Astrocyte (in vitro differentiated cells and primary cell): ENCODE measurements around the gene OPCML. TPM values are rescaled to one million over a fixed set of nuclear protein-coding genes. Genes with fewer than 3 reads are reported as not detected.

Experiments used
- DNase-seq: peaks from one replicate; pipeline ENCODE4 v3.0.0-alpha.2; 2010; ENCODE audit warnings: low read depth
- FAIRE-seq: peaks from 2 replicates; lab custom pipeline; 2011; peaks lifted over from hg19 to GRCh38; lab: Jason Lieb, UNC
- H2AFZ ChIP-seq: 2 replicates; pipeline ENCODE4 v1.6.0; 2012; ENCODE audit warnings: low read depth, low read length, inconsistent platforms
- H3K27ac ChIP-seq: 2 replicates; pipeline ENCODE4 v1.5.1; 2011; ENCODE audit warnings: low read depth, low read length, inconsistent platforms
- H3K27me3 ChIP-seq: 2 replicates; pipeline ENCODE4 v1.6.0; 2011; ENCODE audit warnings: low read length, inconsistent platforms; ENCODE audit not compliant: insufficient read depth
- H3K36me3 ChIP-seq: 2 replicates; pipeline ENCODE4 v1.5.1; 2011; ENCODE audit warnings: low read length, inconsistent platforms; ENCODE audit not compliant: insufficient read depth
- H3K4me1 ChIP-seq: 2 replicates; pipeline ENCODE4 v1.5.1; 2011; ENCODE audit warnings: low read length, inconsistent platforms; ENCODE audit not compliant: insufficient read depth
- H3K4me2 ChIP-seq: 2 replicates; pipeline ENCODE4 v1.6.0; 2012; ENCODE audit warnings: low read length, inconsistent platforms
- H3K4me3 ChIP-seq: 2 replicates; pipeline ENCODE4 v1.5.1; 2011; ENCODE audit warnings: low read depth, mild to moderate bottlenecking, low read length, inconsistent platforms; ENCODE audit not compliant: insufficient read depth
- H3K79me2 ChIP-seq: 2 replicates; pipeline ENCODE4 v1.6.0; 2012; ENCODE audit warnings: mild to moderate bottlenecking, low read length, inconsistent platforms; ENCODE audit not compliant: insufficient read depth
- H3K9ac ChIP-seq: 2 replicates; pipeline ENCODE4 v1.6.0; 2012; ENCODE audit warnings: mild to moderate bottlenecking, low read length, inconsistent platforms
- H3K9me3 ChIP-seq: 2 replicates; pipeline ENCODE4 v1.5.1; 2012; ENCODE audit warnings: low read depth, mild to moderate bottlenecking, low read length, inconsistent platforms; ENCODE audit not compliant: insufficient read depth
- H4K20me1 ChIP-seq: 2 replicates; pipeline ENCODE4 v1.6.0; 2012; ENCODE audit warnings: low read length, inconsistent platforms; ENCODE audit not compliant: insufficient read depth
- H3K27ac Mint-ChIP-seq: one replicate; pipeline ENCODE4 v1.8.0; 2021; ENCODE audit warnings: mild to moderate bottlenecking, mixed read lengths; ENCODE audit not compliant: unreplicated experiment
- H3K27me3 Mint-ChIP-seq: one replicate; pipeline ENCODE4 v1.8.0; 2021; ENCODE audit warnings: low read depth, mixed read lengths; ENCODE audit not compliant: unreplicated experiment
- H3K36me3 Mint-ChIP-seq: one replicate; pipeline ENCODE4 v1.8.0; 2021; ENCODE audit warnings: low read depth, mixed read lengths; ENCODE audit not compliant: unreplicated experiment
- H3K4me1 Mint-ChIP-seq: one replicate; pipeline ENCODE4 v1.8.0; 2021; ENCODE audit warnings: low read depth, mixed read lengths; ENCODE audit not compliant: unreplicated experiment
- H3K4me3 Mint-ChIP-seq: one replicate; pipeline ENCODE4 v1.8.0; 2021; ENCODE audit warnings: mild to moderate bottlenecking, moderate library complexity, mixed read lengths; ENCODE audit not compliant: unreplicated experiment
- H3K9me3 Mint-ChIP-seq: one replicate; pipeline ENCODE4 v1.8.0; 2021; ENCODE audit warnings: mild to moderate bottlenecking, mixed read lengths; ENCODE audit not compliant: unreplicated experiment
- CTCF ChIP-seq: IDR thresholded peaks from 2 replicates; pipeline ENCODE4 v1.5.1; 2011; ENCODE audit warnings: low read depth, mild to moderate bottlenecking, inconsistent platforms, low read length, moderate library complexity; ENCODE audit not compliant: insufficient read depth
- EZH2 ChIP-seq: IDR thresholded peaks from 2 replicates; pipeline ENCODE4 v1.6.1; 2012; ENCODE audit warnings: mild to moderate bottlenecking, low read length, inconsistent platforms; ENCODE audit not compliant: insufficient read depth
- total RNA-seq: library from RNA; stranded (reverse); gene quantifications from 2 replicates; pipeline ENCODE4 v1.2.1, GENCODE V29; 2021

The OPCML gene
- total RNA-seq, 1 donor from 2014 or later: 7.9 TPM

- H3K4me3 Mint-ChIP-seq: no peak overlapping the region
Measured at GRCh38 chr11:133081730-133082452, 450.4 kb downstream of the OPCML start.

GRCh38 chr11:133081020-133081419 is 451.3 kb downstream of the OPCML start:
- Mint-ChIP-seq H3K4me3 (no peak overlapping the region), H3K9me3 (no peaks in the 10 kb centered on the region), H3K27me3 (peaks cover 52% of the 10 kb centered on the region), H3K4me1 (no peaks in the 10 kb centered on the region), H3K27ac (no peak overlapping the region), H3K36me3 (no peaks in the 10 kb centered on the region)
- TF ChIP-seq EZH2: no peak
- no peak for TF ChIP-seq CTCF
- Histone ChIP-seq H4K20me1 (no peaks in the 10 kb centered on the region), H3K27ac (no peak overlapping the region), H3K4me3 (no peak overlapping the region), H3K9ac (no peak overlapping the region), H3K36me3 (no peaks in the 10 kb centered on the region), H3K4me2 (no peak overlapping the region), H3K27me3 (peaks cover 51% of the 10 kb centered on the region), H3K4me1 (no peaks in the 10 kb centered on the region), H2AFZ (no peak overlapping the region), H3K79me2 (no peaks in the 10 kb centered on the region), H3K9me3 (no peaks in the 10 kb centered on the region)
- DNase-seq (no peak), FAIRE-seq (no peak)

More at GRCh38 chr11:133081730-133082452, 450.4 kb downstream of the OPCML start:
- DNase-seq (no peak), FAIRE-seq (no peak)
- H2AFZ ChIP-seq: no peak overlapping the region
- H3K4me1 ChIP-seq: no peaks in the 10 kb centered on the region
- Mint-ChIP-seq H3K27me3 (peaks cover 48% of the 10 kb centered on the region), H3K27ac (no peak overlapping the region), H3K36me3 (no peaks in the 10 kb centered on the region), H3K9me3 (no peaks in the 10 kb centered on the region), H3K4me1 (no peaks in the 10 kb centered on the region)
- peaks cover 52% of the 10 kb centered on the region for H3K27me3 ChIP-seq
- no peak overlapping the region for H3K9ac ChIP-seq
- no peaks in the 10 kb centered on the region for H3K79me2 ChIP-seq
- no peak overlapping the region for H3K4me2 ChIP-seq
- no peak overlapping the region for H3K4me3 ChIP-seq
- no peaks in the 10 kb centered on the region for H3K9me3 ChIP-seq
- H3K36me3 ChIP-seq: no peaks in the 10 kb centered on the region
- no peak for TF ChIP-seq CTCF
- TF ChIP-seq EZH2: no peak
- no peak overlapping the region for H3K27ac ChIP-seq
- H4K20me1 ChIP-seq: no peaks in the 10 kb centered on the region
